HG03159 (cell line): ENCODE measurements around the gene CHD2.
A peak's percentile ranks its signal among the peaks of the same experiment; 100 is the strongest.

Experiments
- ATAC-seq: cut with Tn5 transposase; IDR thresholded peaks from one replicate; pipeline ENCODE4 v1.9.1; 2021; ENCODE audit warnings: mild to moderate bottlenecking, moderate library complexity; ENCODE audit not compliant: unreplicated experiment

The CHD2 gene

DNA sequence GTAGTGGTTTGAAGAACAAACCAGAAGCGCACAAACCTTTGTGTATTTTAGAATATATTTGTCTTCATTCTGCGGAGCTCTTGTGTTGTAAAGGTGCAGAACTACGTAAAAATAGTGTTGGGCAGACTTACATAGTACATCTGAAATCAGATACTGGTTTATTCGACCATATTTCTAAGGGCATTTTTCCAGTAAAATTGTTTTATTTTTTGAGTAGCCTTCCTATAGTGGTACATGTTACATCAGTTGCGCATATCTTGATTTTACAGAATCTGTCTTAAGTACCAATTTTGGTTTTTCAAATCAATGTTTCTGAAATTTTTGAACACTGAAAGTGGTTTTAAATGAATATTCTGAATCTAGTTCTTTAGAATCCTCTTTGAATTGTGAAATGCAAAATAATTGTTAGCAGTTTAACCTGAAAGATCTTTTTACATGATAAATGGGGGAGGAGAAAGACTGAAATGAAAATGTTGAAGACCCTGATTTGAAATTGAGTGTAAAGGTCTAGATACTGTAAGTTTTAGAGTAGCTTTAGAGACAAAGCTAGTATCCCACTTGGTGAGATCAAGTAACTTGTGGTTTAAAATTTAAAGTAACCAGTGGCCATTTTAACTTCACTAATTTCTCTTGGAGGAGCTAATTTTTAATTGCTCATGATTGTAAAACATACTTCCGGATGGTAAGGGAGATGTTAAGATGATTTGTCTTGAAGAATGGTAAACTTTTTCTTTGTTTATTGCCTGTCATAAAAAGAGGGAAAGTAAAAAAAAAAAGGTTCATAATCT lies 15.5 kb upstream of the CHD2 start:
- ATAC-seq, result no peak

- no peak for ATAC-seq
Measured at GRCh38 chr15:92885224-92886041, 14.7 kb upstream of the CHD2 start.

- no peak for ATAC-seq
Measured at GRCh38 chr15:92886042-92886537, 14.0 kb upstream of the CHD2 start.

- no peak for ATAC-seq
Measured at GRCh38 chr15:92886815-92887214, 13.3 kb upstream of the CHD2 start.

DNA sequence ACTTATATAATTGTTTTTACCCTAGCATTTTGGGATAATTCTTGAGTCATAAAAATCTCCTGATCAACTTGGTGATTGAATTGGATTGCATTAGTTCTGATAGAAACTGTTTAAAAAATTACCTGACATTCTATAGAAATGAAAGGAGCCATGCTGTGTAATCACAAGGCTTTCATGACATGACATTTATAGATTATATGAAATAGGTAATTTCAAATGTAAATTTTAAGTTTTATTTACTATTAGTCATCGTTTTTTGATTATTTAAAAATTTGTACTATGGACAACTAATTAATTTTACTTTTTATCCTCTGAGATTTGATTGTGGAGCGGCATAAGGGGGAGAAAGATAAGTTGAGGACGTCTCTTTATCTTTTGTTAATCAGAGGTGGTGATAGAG lies 12.3 kb upstream of the CHD2 start:
- no peak for ATAC-seq

GRCh38 chr15:92889390-92890107 lies 10.6 kb upstream of the CHD2 start:
- ATAC-seq, result no peak

GRCh38 chr15:92891533-92892200 lies 8.5 kb upstream of the CHD2 start:
- ATAC-seq, result no peak

DNA sequence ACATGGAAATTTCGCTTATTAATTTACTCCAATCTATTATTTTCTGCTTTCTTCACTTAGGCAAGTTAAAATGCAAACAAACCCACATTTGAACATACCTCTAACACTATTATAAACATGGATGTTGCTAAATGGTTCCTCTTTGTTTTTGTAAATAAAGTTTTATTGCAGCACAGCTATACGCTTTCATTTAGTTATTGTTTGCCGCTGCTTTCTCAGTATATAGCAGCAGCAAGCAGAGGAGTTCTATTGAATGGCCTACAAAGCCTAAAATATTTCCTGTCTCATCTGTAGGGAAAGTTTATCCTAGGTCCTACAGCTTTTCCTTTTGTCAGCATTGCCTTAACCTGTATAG lies 7.9 kb upstream of the CHD2 start:
- no peak for ATAC-seq

- no peak for ATAC-seq
Measured at GRCh38 chr15:92893200-92893599, 6.9 kb upstream of the CHD2 start.

GRCh38 chr15:92896561-92896960 lies 3.6 kb upstream of the CHD2 start:
- no peak for ATAC-seq

DNA sequence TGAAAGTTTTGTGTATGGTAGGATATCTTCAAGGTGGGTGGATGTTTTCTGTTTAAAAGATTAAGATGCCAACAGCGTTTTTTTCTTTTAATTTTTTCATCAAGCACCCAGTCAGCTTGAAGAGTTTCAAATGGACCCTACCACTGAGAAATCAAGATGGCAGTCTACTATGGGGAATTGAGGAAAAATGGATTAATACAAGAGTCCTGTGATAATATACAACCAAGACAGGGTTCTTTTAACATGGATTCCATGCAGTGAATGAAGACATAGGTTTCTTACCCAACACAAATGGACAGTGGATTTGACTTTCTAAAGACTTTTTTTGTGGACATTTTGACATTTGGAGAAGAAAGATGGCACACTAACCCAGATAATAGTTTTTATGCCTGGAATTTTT lies 2.5 kb upstream of the CHD2 start:
- no peak for ATAC-seq

DNA sequence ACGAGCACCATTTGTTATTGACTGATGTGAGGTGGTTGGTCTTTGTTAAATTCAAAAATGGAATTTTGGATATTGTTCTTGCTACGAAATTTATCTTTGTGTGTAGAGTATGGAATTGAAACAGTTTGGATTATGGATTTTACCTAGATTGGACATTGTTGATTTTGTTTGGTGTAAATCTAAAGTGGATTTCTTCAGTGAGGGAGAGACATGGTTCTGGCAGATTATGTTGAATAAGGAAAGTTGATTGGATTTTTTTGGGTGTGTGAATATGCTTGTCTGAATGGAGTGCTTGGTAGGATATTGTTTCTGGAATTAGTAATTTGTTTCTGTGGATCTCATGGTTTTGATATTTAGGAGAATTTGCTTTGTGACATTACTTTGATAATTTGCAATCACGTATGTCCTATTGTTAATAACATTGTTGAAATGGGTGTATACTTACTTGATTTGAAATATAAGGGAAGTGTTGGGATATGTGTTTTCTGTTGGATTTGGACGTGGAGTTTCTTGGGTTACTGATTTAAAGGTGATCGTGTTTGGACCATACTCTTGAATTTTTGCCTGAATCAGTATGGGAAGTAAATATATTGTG lies 1.0 kb upstream of the CHD2 start:
- no peak for ATAC-seq

DNA sequence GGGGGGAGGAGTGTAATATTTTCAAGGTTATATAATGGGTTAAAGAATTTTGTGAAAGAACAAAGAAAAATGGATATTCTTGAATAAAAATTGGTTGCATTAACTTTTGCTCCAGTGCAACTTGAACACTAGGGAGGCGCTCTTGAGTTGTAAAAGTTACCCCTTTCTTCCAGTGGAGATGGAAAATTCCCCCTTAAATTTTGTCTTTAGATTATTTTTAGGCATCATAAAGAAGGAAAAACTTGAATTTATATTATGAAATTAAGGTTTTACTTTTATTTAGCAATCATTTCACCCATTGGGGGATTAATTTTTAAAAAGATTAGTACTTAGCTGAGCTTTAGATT lies 550 bp upstream of the CHD2 start:
- ATAC-seq, result no peak

GRCh38 chr15:92900731-92901071 lies 577 bp downstream of the CHD2 start:
- ATAC-seq, result no peak

DNA sequence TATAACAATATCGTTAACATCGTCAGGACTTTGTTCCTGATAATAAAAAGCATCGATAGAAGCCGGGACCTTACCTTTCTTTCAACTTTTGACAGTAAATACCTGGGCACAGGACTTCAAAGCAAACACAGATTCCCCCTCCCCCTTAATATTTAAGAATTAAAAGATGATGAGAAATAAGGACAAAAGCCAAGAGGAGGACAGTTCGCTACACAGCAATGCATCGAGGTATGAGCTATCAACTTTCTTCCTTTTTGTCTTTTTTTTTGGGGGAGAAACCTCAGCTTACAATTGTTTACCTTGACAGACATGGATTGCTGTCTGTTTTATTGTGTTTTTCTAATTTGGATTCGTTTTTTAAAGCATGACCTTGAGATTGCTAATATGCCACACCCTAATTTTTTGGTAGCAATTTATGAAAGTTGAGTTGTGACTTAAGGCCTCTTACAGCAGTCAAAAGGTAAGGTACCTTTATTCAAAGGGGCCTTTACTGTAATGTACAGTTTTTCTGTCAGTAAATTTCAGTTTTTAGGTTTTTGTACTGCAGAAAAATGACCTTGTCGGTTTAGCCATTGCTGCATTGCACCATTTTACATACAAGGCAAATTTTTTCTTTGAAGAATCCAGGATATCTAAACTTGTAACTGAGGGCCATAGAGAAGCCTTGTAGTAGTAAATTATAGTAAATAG lies 1.1 kb downstream of the CHD2 start:
- ATAC-seq, result no peak

DNA sequence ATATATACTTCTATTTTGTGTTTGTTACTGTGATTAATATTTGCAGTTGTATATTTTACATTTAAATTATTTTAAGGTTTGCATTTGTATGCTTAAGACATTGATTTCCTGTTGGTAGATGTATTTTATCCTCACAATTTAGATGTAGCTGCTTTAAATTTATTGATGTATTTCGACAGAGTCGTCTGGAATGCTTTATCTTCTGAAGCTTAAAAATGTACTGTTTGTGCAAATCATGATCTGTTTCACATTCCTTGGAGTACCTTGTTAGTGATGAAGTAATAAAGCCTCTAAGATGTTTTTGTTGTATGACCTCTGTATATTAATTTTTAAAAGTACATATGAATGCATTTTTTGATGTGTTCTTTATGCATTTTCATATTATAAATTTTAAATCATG lies 1.9 kb downstream of the CHD2 start:
- no peak for ATAC-seq

GRCh38 chr15:92902737-92903593 lies 2.8 kb downstream of the CHD2 start:
- no peak for ATAC-seq

DNA sequence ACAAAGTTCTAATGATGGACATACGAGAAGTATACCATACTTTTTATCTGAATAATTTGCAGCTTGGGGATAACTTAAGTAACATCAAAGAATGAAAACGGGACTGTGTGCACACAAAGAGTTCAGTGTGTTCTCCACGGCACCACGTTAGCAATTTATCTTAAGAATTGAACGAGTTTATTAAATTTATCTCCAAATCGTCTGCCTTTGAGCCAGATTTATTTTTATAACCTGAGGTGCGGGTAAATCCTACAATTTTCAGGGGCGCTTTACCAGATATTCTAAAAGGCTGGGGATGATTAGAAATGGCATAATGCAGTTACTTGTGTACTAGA lies 3.5 kb downstream of the CHD2 start:
- no peak for ATAC-seq

GRCh38 chr15:92903966-92904721 lies 4.0 kb downstream of the CHD2 start:
- peak; percentile 76 for ATAC-seq
